Glutamatergic neuron (in vitro differentiated cells): Measurements from ENCODE around the gene MGST2. TPM values are rescaled to one million over a fixed set of nuclear protein-coding genes. Genes with fewer than 3 reads are reported as not detected.

Experiments used
- DNase-seq: peaks from one replicate; pipeline ENCODE4 v3.0.0; 2022
- H3K27ac Mint-ChIP-seq: one replicate; pipeline ENCODE4 v1.8.0; 2020; ENCODE audit warnings: mild to moderate bottlenecking, mixed read lengths, inconsistent platforms; ENCODE audit not compliant: unreplicated experiment
- H3K27me3 Mint-ChIP-seq: one replicate; pipeline ENCODE4 v1.8.0; 2020; ENCODE audit warnings: mild to moderate bottlenecking, moderate library complexity, mixed read lengths, inconsistent platforms; ENCODE audit not compliant: unreplicated experiment
- H3K36me3 Mint-ChIP-seq: one replicate; pipeline ENCODE4 v1.8.0; 2020; ENCODE audit warnings: mild to moderate bottlenecking, mixed read lengths, inconsistent platforms; ENCODE audit not compliant: unreplicated experiment
- H3K4me1 Mint-ChIP-seq: one replicate; pipeline ENCODE4 v1.8.0; 2020; ENCODE audit warnings: mild to moderate bottlenecking, low read depth, mixed read lengths, inconsistent platforms; ENCODE audit not compliant: unreplicated experiment
- H3K4me3 Mint-ChIP-seq: one replicate; pipeline ENCODE4 v1.8.0; 2020; ENCODE audit warnings: mild to moderate bottlenecking, mixed read lengths, inconsistent platforms; ENCODE audit not compliant: unreplicated experiment
- H3K9me3 Mint-ChIP-seq: one replicate; pipeline ENCODE4 v1.8.0; 2020; ENCODE audit warnings: mild to moderate bottlenecking, moderate library complexity, mixed read lengths, inconsistent platforms; ENCODE audit not compliant: unreplicated experiment
- CTCF ChIP-seq: fragments of 200-600 bp; sonication (generic); IDR thresholded peaks from one replicate; pipeline ENCODE4 v1.5.0; 2021; ENCODE audit not compliant: partially characterized antibody, unreplicated experiment
- total RNA-seq: library from RNA; stranded (reverse); fragmentation: NEBNext Ultra II Directional; extraction: Animal tissue kit (Norgen Biotek cat#: 25700); gene quantifications from one replicate; pipeline ENCODE4 v1.2.1, GENCODE V29; 2021; ENCODE audit not compliant: unreplicated experiment

The MGST2 gene
- total RNA-seq, 1 donor from 2014 or later: 6.9 TPM

GRCh38 chr4:139726615-139727014 is 61.0 kb downstream of the MGST2 start:
- Mint-ChIP-seq H3K4me3 (no peak overlapping the region), H3K4me1 (peaks cover 23% of the 10 kb centered on the region), H3K9me3 (peaks cover 14% of the 10 kb centered on the region), H3K27me3 (peaks cover 2% of the 10 kb centered on the region), H3K36me3 (peaks cover 13% of the 10 kb centered on the region), H3K27ac (no peak overlapping the region)
- no peak for TF ChIP-seq CTCF
- DNase-seq: no peak

- Mint-ChIP-seq H3K4me3 (no peak overlapping the region), H3K4me1 (peaks cover 33% of the 10 kb centered on the region)
Measured at GRCh38 chr4:139728146-139728545, 62.5 kb downstream of the MGST2 start.

GRCh38 chr4:139728840-139729239 is 63.2 kb downstream of the MGST2 start:
- Mint-ChIP-seq H3K4me1 (peaks cover 37% of the 10 kb centered on the region), H3K9me3 (peaks cover 16% of the 10 kb centered on the region), H3K27ac (no peak overlapping the region), H3K27me3 (peaks cover 7% of the 10 kb centered on the region), H3K36me3 (peaks cover 13% of the 10 kb centered on the region), H3K4me3 (no peak overlapping the region)
- TF ChIP-seq CTCF: no peak
- no peak for DNase-seq

More at GRCh38 chr4:139728146-139728545, 62.5 kb downstream of the MGST2 start:
- H3K9me3 Mint-ChIP-seq: peaks cover 16% of the 10 kb centered on the region
- no peak for TF ChIP-seq CTCF
- H3K27ac Mint-ChIP-seq: no peak overlapping the region
- DNase-seq: no peak
- peaks cover 6% of the 10 kb centered on the region for H3K27me3 Mint-ChIP-seq
- peaks cover 13% of the 10 kb centered on the region for H3K36me3 Mint-ChIP-seq

- peak overlapping the region; percentile 40 for H3K27ac Mint-ChIP-seq
- no peak for DNase-seq
- peaks cover 65% of the 10 kb centered on the region for H3K4me1 Mint-ChIP-seq
- no peak for TF ChIP-seq CTCF
- H3K4me3 Mint-ChIP-seq: peak overlapping the region; percentile 14
- peaks cover 8% of the 10 kb centered on the region for H3K36me3 Mint-ChIP-seq
- H3K9me3 Mint-ChIP-seq: peaks cover 31% of the 10 kb centered on the region
- H3K27me3 Mint-ChIP-seq: peaks cover 22% of the 10 kb centered on the region
Measured at GRCh38 chr4:139732991-139733570, 67.5 kb downstream of the MGST2 start.

GRCh38 chr4:139734201-139734874 is 68.7 kb downstream of the MGST2 start:
- Mint-ChIP-seq H3K4me3 (peak overlapping the region; percentile 76), H3K9me3 (peaks cover 30% of the 10 kb centered on the region), H3K27ac (peak overlapping the region; percentile 95), H3K4me1 (peaks cover 66% of the 10 kb centered on the region), H3K27me3 (peaks cover 22% of the 10 kb centered on the region), H3K36me3 (no peaks in the 10 kb centered on the region)
- no peak for TF ChIP-seq CTCF
- DNase-seq: no peak
